GM18498 (cell line): ENCODE data around the gene LSM12.
"Not testable (repeated sequence)": the region's sequence is repeated elsewhere in the genome, so short reads cannot be mapped to it uniquely, and the experiment has no call there.

ENCODE experiments used
- ATAC-seq: cut with Tn5 transposase; IDR thresholded peaks from one replicate; pipeline ENCODE4 v1.9.1; 2021; ENCODE audit warnings: mild to moderate bottlenecking, moderate library complexity; ENCODE audit not compliant: unreplicated experiment

Gene LSM12

DNA sequence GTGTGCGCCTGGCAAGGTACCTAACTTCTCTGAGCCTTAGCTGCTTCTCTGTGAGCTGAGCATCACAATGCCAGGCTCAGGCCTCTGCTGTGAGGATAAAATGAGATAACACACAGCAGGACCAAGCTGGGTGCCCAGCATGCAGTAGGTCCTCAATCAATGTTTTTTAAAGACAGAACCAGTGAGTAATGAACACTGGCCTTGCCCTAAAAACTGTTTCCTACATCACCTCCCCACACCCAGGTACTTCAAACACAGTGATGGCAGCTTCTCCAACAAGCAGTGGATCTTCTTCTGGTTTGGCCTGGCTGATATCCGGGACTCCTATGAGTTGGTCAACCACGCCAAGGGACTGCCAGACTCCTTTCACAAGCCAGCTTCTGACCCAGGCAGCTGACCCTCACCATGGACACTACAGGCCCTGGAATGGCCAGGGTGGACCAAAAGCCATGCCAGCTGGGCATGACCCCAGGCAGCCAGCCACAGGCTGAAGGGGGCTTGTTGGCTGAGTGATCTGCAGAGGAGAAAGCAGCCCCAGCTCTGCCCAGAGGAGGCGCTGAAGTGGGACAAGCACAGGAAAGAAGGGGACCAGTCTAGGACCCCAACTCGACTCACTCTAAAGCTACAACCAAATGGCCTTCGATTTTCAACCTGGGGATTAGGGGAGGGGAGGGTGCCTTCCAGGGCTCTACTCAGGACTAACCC is 58.1 kb downstream of the LSM12 start:
- ATAC-seq = no peak

DNA sequence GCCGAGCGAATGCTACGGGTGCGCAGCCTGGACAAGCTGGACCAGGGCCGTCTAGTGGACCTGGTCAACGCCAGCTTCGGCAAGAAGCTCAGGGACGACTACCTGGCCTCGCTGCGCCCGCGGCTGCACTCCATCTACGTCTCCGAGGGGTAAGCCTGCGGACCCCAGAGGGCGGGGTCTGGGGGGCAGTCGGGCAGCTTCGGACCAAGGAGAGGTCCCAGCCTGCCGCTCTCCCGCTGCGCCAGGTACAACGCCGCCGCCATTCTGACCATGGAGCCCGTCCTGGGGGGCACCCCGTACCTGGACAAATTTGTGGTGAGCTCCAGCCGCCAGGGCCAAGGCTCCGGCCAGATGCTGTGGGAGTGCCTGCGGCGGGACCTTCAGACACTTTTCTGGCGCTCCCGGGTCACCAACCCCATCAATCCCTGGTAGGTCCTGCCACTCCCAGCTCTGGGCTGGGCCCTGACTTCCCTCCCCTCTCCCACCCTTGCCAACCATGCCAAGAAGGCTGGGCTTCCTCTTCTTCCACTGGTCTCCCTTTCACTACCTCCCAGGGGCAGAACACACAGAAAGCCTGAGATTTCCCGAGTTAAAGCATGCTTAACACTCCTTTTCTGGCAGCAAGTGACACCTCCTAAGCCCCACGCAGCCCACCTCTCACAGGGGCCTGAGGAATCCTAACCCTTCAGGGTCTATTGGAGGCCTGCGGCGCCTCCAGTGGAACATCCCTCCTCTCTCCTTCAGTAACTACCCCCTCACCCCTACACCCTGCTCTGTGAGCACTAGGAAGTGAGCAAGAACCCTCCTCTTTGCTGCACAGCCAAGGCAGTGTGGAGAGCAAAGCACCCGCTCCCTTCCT is 58.9 kb downstream of the LSM12 start:
- peak; percentile 6 for ATAC-seq

DNA sequence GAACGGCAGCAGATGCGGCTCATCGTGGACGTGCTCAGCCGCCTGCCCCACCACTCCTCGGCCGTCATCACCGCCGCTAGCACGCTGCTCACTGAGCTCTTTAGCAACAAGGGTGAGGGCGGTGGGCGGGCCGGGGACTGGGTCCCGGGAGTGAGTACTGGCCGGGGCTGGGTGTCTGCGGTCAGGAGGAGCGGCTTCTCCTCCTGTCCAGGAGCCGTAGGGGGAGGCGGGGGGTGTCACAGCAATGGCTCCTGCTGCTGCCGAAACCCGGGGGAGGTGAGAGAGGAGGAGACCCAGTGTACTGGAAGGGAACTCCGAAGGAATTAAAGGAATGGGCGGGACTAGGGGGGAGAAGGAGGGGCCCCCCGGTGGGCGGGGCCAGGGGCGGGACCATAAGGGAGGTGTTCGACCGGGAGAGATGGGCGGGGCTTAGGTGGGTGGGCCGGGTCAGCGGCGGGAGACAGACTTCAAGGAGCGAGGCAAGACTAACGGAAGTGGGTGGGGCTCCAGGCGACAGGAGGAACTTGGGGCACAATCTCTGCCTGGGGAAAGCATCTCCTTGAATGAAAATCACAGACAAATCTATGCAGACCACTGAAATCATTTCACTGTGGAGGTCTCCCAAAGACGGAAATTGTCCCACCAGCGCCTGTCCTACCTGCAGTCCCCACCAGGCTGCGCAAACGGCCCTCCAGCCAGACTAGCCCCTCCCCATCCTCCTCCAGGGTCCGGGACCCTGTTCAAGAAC is 59.7 kb downstream of the LSM12 start:
- ATAC-seq = peak; percentile 68

DNA sequence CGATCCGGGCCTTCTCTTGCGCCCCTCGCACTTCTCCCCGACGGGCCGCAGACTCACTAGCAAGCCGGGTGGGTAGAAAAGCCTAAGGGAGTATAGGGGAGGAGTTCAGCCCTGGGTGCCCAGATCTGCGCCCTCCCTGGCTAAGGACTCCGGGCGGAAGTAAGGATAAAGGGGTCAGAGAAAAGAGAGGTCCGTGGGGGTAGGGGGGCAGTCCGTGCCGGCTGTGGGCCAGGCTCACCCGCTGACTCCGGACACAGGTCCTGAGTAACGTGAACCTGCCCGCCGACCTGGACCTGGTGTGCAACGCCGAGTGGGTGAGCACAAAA is 60.2 kb downstream of the LSM12 start:
- no peak for ATAC-seq

DNA sequence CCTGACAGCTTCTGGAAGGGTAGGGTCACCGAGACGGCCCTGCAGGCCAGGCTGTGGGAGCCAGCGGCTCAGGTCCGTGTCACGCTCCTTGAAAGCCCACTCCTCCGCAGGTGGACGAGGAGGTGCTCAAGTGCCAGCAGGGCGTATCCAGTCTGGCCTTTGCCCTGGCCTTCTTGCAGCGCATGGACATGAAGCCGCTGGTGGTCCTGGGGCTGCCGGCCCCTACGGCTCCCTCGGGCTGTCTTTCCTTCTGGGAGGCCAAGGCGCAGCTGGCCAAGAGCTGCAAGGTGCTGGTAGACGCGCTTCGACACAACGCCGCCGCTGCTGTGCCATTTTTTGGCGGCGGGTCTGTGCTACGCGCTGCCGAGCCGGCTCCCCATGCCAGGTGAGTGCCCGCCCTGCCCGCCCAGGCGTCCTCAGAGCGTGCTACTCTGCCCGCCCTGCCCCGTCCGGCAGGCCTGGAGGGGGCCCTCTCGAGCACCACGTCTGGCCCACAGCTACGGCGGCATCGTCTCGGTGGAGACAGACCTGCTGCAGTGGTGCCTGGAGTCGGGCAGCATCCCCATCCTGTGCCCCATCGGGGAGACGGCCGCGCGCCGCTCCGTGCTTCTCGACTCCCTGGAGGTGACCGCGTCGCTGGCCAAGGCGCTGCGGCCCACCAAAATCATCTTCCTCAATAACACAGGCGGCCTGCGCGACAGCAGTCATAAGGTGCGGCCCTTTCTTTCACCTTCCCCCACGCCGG is 60.8 kb downstream of the LSM12 start:
- no peak for ATAC-seq

DNA sequence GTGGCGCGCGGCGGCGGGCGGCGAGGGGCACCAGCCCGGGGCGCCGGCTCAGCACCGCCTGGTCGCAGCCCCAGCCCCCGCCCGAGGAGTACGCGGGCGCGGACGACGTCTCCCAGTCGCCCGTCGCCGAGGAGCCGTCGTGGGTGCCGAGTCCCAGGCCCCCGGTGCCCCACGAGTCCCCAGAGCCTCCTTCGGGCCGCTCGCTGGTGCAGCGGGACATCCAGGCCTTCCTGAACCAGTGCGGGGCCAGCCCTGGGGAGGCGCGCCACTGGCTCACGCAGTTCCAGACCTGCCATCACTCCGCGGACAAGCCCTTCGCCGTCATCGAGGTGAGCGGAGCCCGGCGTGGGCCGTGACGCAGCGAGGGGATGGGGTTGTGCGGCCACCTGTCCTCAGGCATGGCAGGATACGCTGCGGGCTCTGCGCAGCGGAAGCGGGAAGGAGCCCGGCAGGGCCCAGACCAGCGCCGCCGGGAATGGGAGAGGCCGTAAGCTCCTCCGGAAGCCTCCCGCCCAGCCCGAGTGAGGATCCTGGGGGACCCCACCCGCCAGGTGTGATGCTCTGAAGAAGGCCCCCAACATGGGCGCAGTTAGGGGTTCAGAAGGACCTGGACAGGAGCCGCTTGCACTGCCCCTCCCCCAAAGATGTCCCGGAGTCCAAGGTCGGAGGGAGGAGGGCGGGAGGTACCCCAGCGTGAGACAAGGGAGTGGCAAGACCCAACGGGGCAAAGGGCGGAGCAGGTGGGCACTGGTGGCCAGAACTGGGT is 61.5 kb downstream of the LSM12 start:
- ATAC-seq = no peak

DNA sequence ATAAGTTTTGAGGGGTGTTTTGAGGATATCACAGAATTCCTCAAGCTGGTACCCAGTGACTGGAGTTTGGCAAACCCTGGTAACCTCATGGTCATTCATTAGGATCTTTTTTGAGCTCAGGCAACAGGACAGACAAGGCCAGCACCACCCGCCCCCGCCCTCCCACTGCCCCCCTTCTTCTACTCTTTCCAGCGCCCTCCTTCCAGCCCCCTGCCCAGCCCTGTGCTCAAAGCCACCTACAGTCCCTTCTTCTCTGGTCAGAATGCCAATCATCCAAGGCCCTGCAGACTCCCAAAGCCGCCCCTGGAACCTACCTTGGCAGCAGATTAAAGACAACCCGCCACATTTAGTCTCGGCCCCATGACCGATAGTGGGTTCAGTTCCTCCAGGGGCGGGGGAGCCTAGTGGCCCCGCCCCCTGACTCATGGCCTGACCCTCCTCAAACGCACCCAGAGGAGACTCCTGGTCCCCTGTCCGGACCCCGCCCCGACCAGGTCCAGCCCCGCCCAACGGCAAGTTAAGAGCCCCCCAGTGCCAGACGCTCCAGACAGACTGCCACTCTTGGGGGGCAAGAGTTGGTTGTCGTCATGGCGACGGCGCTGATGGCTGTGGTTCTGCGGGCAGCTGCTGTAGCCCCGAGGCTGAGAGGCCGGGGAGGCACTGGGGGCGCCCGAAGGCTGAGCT is 62.3 kb downstream of the LSM12 start, which contains the start of gene NAGS:
TSS of gene NAGS (plus strand) at position 546 of the 684 bp plus-strand sequence. CDS start at position 588, 42 bp downstream.
- no peak for ATAC-seq

DNA sequence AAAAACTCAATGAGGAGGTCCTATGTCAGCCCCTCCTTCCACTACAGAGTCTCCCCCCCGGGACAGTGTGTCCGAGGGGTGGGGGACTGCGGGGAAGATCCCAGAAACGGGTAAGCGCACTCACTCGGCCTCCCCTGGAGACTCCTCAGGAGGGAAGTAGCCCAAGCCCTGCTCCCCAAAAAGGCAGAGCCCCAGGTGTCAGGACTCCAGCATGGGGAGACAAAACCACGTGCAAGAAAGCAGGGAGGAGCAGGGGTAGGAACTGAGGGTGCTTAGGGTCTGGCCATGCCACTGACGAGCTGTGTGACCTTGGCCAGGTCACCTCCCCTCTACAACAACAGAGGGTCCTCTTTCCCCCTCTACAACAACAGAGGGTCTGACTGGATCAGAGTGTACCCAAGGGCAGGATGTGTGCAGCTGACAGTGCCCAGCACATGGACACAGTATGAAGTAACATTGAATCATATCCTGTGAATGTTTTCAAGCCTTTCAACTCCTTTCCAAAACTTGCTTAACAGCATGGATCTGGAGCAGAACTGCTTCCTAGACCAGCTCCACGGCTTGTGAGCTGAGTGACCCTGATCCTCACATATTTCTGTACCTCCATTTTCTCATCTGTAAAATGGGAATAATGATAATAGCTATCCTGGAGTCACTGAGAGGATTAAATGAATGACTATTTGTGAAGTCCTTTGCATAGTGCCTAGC is 64.2 kb downstream of the LSM12 start:
- ATAC-seq = no peak

DNA sequence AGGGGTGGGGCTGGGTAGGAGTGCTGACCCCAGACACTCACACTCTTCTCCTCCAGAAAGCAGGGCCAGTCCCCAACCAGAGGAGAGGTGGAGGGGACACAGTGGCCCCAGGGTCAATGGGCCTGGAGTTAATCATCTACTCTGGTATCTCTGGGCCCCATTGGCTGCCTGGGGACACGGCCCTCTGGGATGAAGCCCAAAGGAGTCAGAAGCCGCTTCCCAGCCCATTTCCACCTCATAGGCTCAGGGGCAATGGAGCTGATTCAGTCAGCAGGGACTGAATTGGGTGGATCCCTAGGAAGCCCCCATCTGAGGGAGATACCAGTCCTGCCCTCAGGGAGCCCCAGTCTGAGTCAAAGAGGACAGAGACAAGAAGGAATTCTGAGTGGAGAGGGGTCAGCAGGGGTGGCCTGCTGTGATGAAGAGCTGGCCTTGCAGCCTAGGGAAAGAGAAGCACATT is 65.0 kb downstream of the LSM12 start:
- ATAC-seq = no peak

DNA sequence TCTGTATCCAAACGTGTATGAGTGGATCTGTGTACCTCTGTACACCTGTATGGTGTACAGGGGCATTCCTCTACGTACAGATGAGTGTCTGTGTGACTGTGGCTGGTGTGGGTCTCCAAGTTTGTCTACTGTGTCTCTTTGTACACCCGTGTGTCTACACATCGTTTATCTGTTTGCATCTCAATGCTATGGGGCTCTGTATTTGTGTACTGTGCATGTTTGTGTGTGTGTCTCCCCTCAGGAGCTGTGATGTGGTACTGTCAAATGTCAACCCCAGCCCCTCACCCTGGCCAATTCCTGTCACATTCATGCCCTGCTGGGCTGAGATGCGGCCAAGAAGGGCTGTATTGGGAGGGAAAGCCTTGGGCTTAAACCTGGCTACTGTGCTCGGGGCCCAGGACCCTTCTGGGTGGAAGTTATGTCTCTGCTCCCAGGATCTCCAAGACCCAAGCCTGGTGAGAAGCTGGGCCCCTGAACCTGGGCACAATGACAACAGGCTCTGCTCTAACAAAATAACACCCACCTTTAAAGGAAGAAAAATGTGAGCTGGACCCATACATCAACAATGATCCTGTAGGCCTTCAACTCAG is 65.5 kb downstream of the LSM12 start:
- no peak for ATAC-seq

DNA sequence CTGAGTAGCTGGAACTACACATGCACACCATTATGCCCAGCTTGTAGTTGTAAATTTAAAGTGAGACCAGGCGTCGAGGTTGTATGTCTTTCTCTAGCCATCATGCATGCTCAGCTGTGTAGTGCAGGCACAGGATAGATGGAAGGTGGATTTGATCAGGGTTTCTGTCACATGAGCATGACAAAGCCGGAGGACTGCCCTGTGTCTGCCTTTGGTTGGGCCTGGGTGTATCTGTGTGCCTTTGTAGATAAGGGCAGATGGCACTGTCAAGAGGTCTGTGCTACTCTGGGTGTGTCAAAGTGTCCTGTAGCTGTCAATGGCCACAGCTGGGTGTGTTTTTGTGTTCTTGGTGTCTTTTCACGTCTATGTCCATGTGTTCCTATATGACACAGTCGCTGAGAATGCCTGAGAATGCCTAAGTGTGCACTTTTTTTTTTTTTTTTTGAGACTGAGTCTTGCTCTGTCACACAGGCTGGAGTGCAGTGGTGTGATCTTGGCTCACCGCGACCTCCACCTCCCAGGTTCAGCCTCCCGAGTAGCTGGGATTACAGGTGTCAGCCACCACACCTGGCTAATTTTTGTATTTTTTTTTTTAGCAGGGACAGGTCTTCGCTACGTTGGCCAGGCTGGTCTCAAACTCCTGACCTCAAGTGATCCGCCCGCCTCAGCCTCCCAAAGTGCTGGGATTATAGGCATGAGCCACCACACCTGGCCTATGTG is 66.2 kb downstream of the LSM12 start:
- no peak for ATAC-seq

DNA sequence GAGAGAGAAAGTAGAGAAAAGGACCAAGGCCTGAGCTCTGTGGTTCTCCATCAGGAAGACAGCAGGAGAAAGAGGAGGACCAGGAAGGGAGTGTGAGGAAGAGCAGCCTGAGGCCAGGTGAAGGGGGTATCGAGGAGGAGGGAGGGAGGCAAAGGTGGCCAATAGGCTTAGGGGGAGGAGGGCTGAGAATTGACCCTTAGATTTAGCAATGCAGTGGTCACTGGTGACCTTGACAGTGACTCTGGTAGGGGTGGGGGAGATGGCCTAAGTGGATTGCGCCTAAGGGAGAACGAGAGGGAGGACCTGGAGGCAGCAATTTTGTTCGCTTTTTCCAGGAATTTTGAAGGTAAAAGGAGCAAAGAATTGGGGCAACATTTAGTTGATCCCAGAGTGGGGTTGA is 67.4 kb downstream of the LSM12 start:
- ATAC-seq = no peak

DNA sequence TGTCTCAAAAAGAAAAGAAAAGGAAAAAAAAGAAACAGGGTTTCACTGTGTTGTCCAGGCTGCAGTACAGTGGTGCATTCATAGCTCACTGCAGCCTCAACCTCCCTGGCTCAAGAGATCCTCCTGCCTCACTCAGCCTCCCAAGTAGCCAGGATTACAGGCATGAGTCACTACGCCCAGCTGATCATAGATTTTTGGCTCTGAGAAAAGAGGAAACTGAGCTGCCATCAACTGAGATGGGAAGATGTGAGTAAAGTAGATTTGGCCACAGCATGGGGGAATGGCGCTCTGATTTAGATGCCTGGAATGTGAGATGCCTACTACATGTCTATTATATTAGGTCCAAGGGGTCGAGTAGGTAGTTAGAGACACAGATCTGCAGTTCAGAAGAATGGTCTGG is 67.9 kb downstream of the LSM12 start:
- no peak for ATAC-seq

DNA sequence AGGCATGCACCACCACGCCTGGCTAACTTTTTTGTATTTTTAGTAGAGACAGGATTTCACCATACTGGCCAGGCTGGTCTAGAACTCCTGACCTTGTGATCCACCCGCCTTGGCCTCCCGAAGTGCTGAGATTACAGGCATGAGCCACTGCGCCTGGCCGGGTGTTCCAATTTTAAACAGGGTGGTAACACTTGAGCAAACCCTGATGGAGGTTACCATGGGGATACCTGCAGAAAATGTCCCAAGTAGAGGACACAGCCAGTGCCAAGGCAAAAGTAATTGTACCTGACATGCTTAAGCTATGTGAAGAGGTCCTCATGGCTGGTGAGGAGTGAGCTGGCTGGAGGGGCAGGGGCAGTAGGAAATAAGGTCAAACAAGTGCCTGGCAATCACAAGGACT is 69.3 kb downstream of the LSM12 start:
- not testable (repeated sequence) for ATAC-seq

DNA sequence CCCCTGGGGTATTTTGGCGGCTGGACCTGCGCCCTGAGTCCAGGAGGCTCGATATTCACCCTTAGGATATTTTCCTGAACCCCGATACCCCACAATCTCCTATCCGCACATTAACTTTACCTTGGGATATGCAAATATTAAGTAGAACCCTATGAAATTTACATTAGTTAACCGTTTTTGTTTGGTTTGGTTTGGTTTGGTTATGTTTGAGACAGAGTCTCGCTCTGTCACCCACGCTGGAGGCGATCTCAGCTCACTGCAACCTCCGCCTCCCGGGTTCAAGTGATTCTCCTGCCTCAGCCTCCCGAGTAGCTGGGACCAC is 71.4 kb downstream of the LSM12 start:
- no peak for ATAC-seq

DNA sequence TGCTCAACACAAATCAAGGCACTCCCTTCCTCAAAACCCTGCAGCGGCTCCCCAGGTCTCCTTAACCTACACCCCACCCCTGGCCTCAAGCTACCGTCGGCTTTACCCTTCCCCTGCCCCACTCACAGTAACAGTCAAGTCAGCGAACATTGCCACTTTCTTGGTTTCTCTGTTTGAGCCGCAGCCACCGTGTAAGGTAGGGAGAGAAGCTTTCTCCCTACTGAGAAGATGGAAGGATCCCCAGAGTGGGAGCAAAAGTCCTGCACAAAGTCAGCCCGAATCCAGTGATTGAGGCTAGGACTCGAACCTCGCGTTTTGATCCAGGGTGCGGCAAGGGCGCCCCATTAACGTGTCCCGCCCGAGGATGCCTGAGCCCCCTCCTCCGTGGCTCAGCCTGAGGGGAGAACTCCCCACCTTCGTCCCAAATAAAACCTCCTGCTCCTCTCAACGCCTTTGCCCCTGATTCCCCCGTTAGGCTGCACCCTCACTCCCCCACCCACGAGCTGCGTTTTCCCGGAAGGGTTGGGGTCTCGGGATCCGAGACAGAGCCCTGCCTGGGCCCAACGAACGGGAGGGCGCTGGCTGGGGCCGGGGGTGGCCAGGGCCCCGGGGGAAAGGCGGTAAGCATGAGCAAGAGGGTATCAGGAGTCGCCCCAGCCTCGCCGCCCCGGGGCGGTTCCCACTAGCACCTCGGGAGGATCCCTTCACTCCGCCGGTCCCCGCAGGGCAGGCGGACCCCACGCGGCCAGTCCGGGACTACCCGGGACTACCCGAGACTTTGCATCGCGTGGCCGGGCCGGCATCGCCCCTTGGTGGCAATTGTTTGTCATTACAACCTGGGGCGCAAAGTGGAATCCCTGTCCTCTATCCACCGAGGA is 72.0 kb downstream of the LSM12 start:
- ATAC-seq = no peak

DNA sequence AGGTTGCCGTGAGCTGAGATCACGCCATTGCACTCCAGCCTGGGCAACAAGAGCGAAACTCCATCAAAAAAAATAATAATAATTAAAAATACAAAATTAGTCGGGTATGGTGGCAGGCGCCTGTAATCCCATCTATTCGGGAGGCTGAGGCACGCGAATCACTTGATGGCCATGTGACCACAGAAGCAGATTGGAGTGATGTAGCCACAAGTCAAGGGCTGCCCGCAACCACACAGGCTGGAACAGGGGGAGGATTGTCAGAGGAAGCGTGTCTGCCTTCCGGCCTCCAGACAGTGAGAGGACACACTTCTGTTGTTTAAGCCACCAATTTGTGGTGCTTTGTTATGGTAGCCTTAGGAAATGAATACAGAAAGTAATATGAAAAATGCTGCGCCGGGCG is 73.8 kb downstream of the LSM12 start:
- no peak for ATAC-seq
